Lower lobe of right lung (tissue), 2 donors: ENCODE measurements around the gene CHMP4B. TPM values are rescaled to one million over a fixed set of nuclear protein-coding genes. Genes with fewer than 3 reads are reported as not detected.

Source experiments
- ATAC-seq, 2 donors: fragments of 200-7000 bp; cut with Tn5 transposase; one replicate each; pipeline ENCODE4 v1.9.1; 2020 to 2022; ENCODE audit warnings: mild to moderate bottlenecking in 2 of 2, moderate library complexity in 2 of 2
- DNase-seq: peaks from one replicate; pipeline ENCODE4 v3.0.0-alpha.2; 2020
- H3K27ac ChIP-seq: fragments of 200-600 bp; one replicate; pipeline ENCODE4 v1.8.0; 2022
- H3K27me3 ChIP-seq: fragments of 200-600 bp; one replicate; pipeline ENCODE4 v1.8.0; 2022; ENCODE audit warnings: low read depth
- H3K36me3 ChIP-seq: fragments of 200-600 bp; one replicate; pipeline ENCODE4 v1.8.0; 2022; ENCODE audit warnings: mild to moderate bottlenecking
- H3K4me1 ChIP-seq: fragments of 200-600 bp; one replicate; pipeline ENCODE4 v1.8.0; 2022
- H3K4me3 ChIP-seq: fragments of 200-600 bp; one replicate; pipeline ENCODE4 v1.8.0; 2022; ENCODE audit warnings: mild to moderate bottlenecking
- H3K9me3 ChIP-seq: fragments of 200-600 bp; one replicate; pipeline ENCODE4 v1.8.0; 2022
- CTCF ChIP-seq: fragments of 200-600 bp; IDR thresholded peaks from one replicate; pipeline ENCODE4 v1.8.0; 2022; ENCODE audit warnings: antibody characterized with exemption, mild to moderate bottlenecking
- intact Hi-C: fragments of 100-400 bp; cut with DNase I; formaldehyde crosslinking; loops from one replicate; pipeline ENCODE4 v1.11.0; 2022
- total RNA-seq: library from RNA; stranded (reverse); fragmentation: NEBNext Ultra II Directional; extraction: Animal tissue kit (Norgen Biotek cat#: 25700); gene quantifications from one replicate; pipeline ENCODE4 v1.2.1, GENCODE V29; 2021
- donor health status: DM: no; HTN: yes; CAD: no; lungs with severe emphysema.

CHMP4B gene
- total RNA-seq, 1 donor from 2014 or later, result 91.2 TPM

- H3K36me3 ChIP-seq, result no peaks in the 10 kb centered on the region
- no peaks in the 10 kb centered on the region for H3K9me3 ChIP-seq
- H3K4me1 ChIP-seq, result peaks cover 10% of the 10 kb centered on the region
- intact Hi-C loops, result no loop called here
- H3K4me3 ChIP-seq, result no peak overlapping the region
- no peak for TF ChIP-seq CTCF
- H3K27me3 ChIP-seq, result no peaks in the 10 kb centered on the region
- H3K27ac ChIP-seq, result no peak overlapping the region
- DNase-seq (no peak), ATAC-seq (no peak)
Measured at GRCh38 chr20:33868042-33868441, 56.9 kb downstream of the CHMP4B start.

GRCh38 chr20:33868595-33868994 is 57.4 kb downstream of the CHMP4B start:
- intact Hi-C loops, result no loop called here
- TF ChIP-seq CTCF, result no peak
- Histone ChIP-seq H3K27me3 (no peaks in the 10 kb centered on the region), H3K4me3 (no peak overlapping the region), H3K27ac (no peak overlapping the region), H3K9me3 (no peaks in the 10 kb centered on the region), H3K36me3 (no peaks in the 10 kb centered on the region), H3K4me1 (peaks cover 10% of the 10 kb centered on the region)
- ATAC-seq, result no peak
- no peak for DNase-seq

DNA sequence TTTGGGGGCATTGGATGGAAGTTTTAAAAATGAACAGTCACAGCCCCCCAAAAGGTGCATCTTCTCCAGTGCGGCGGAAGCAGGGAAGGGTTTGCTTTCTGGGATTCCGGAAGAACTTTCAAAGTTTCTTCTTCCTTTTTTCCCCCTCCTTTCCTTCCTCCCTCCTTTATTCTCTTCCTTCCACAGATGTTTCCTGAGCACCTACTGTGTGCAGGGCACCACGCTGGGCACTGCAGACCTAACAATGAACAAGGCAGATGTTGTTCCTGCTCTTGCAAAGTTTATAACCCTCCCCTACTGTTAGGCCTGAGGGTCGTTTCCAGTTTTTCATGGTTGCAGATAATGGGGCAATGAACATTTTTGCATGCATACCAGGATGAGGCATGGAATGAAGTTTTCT is 58.1 kb downstream of the CHMP4B start:
- DNase-seq (no peak), ATAC-seq (no peak)
- Histone ChIP-seq H3K27ac (no peak overlapping the region), H3K4me1 (peaks cover 10% of the 10 kb centered on the region), H3K4me3 (no peak overlapping the region), H3K9me3 (no peaks in the 10 kb centered on the region), H3K36me3 (no peaks in the 10 kb centered on the region), H3K27me3 (no peaks in the 10 kb centered on the region)
- TF ChIP-seq CTCF, result no peak
- intact Hi-C loops, result no loop called here

- DNase-seq, result no peak
- intact Hi-C loops, result no loop called here
- Histone ChIP-seq H3K4me3 (peak overlapping the region; percentile 35), H3K36me3 (no peaks in the 10 kb centered on the region), H3K4me1 (peaks cover 10% of the 10 kb centered on the region), H3K9me3 (no peaks in the 10 kb centered on the region), H3K27ac (no peak overlapping the region), H3K27me3 (no peaks in the 10 kb centered on the region)
- ATAC-seq, result peak in 1 of 2 donors; percentile 11
- TF ChIP-seq CTCF, result no peak
Measured at GRCh38 chr20:33871362-33871761, 60.2 kb downstream of the CHMP4B start.

DNA sequence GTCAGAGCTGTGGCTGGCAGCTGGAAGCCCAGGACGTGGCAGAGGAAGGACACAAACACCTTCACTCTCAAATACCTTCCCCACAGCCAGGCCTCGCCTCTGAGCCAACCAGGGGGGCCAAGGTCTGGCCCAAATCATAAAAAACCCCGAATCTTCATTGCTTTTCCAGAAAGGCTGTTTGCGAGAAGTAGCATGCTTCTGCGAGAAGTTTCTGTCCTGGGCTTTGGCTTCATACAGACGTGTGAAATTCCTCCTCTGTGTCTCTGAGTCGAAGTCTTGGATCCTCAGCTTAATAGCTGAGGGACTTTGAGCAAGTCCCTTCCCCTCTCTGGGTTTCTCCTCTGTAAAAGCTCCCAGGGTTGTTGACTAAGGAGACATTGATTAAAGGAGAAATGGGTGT is 63.0 kb downstream of the CHMP4B start:
- TF ChIP-seq CTCF, result no peak
- Histone ChIP-seq H3K27ac (no peak overlapping the region), H3K9me3 (peaks cover 3% of the 10 kb centered on the region), H3K27me3 (no peaks in the 10 kb centered on the region), H3K4me1 (peaks cover 10% of the 10 kb centered on the region), H3K36me3 (no peaks in the 10 kb centered on the region), H3K4me3 (no peak overlapping the region)
- DNase-seq, result no peak
- intact Hi-C loops, result no loop called here
- no peak for ATAC-seq

DNA sequence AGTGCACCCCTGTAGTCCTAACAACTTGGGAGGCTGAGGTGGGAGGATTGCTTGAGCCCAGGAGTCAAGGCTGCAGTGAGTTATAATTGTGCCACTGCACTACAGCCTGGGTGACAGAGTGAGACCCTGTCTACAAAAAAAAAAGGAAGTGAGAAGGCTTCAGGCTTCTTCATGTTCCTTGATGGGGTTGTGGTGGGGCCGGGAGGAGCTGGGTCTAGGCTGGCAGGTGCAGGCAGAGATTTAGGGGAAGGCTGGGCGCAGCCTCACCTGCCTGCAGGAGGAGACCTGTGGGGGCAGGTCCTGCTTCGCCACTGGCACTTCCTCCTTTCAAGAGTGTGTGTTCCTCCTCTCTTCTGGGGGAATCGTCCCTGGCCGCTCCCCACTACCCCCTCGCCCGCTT is 63.9 kb downstream of the CHMP4B start:
- H3K36me3 ChIP-seq, result no peaks in the 10 kb centered on the region
- no peaks in the 10 kb centered on the region for H3K27me3 ChIP-seq
- peaks cover 10% of the 10 kb centered on the region for H3K4me1 ChIP-seq
- H3K4me3 ChIP-seq, result no peak overlapping the region
- DNase-seq (no peak), ATAC-seq (peak in 1 of 2 donors; percentile 31)
- TF ChIP-seq CTCF, result no peak
- no peak overlapping the region for H3K27ac ChIP-seq
- intact Hi-C loops, result no loop called here
- peaks cover 5% of the 10 kb centered on the region for H3K9me3 ChIP-seq
